Mesendoderm (in vitro differentiated cells): ENCODE data around the gene MCF2L2.

Source experiments
- DNase-seq: peaks from one replicate; pipeline ENCODE4 v3.0.0; 2013
- H2AK5ac ChIP-seq: 2 replicates; pipeline ENCODE4 v1.6.1; 2013; ENCODE audit warnings: low read length, inconsistent platforms
- H2BK120ac ChIP-seq: 2 replicates; pipeline ENCODE4 v1.6.1; 2013; ENCODE audit warnings: low read depth, mild to moderate bottlenecking, low read length, moderate library complexity, mixed read lengths
- H2BK15ac ChIP-seq: replicated peaks from 2 replicates; pipeline ENCODE4 v1.6.1; 2013; ENCODE audit warnings: low read depth, mild to moderate bottlenecking, moderate library complexity
- H2BK5ac ChIP-seq: 2 replicates; pipeline ENCODE4 v1.6.1; 2013; ENCODE audit warnings: low read length, inconsistent platforms
- H3K18ac ChIP-seq: 2 replicates; pipeline ENCODE4 v1.6.1; 2013; ENCODE audit warnings: mild to moderate bottlenecking, low read length, mixed read lengths
- H3K23ac ChIP-seq: one replicate; pipeline ENCODE4 v1.6.1; 2013; ENCODE audit warnings: low read length
- H3K27ac ChIP-seq: 2 replicates; pipeline ENCODE4 v1.5.1; 2013; ENCODE audit warnings: low read depth, mild to moderate bottlenecking, inconsistent platforms, low read length, moderate library complexity
- H3K27me3 ChIP-seq: 2 replicates; pipeline ENCODE4 v1.6.1; 2013; ENCODE audit warnings: low read length, control low read depth, mild to moderate bottlenecking, inconsistent platforms; ENCODE audit not compliant: insufficient read depth, poor library complexity
- H3K36me3 ChIP-seq: 2 replicates; pipeline ENCODE4 v1.6.1; 2013; ENCODE audit warnings: low read length, inconsistent platforms; ENCODE audit not compliant: control insufficient read depth, insufficient read depth
- H3K4ac ChIP-seq: one replicate; pipeline ENCODE4 v1.6.1; 2013; ENCODE audit warnings: low read depth, mild to moderate bottlenecking, low read length, moderate library complexity
- H3K4me1 ChIP-seq: 2 replicates; pipeline ENCODE4 v1.6.1; 2013; ENCODE audit warnings: low read depth, low read length, inconsistent platforms; ENCODE audit not compliant: control insufficient read depth
- H3K4me2 ChIP-seq: 2 replicates; pipeline ENCODE4 v1.6.1; 2013; ENCODE audit warnings: low read length
- H3K4me3 ChIP-seq: 2 replicates; pipeline ENCODE4 v1.5.1; 2013; ENCODE audit warnings: mild to moderate bottlenecking, low read length
- H3K56ac ChIP-seq: one replicate; pipeline ENCODE4 v1.6.1; 2013; ENCODE audit warnings: low read length
- H3K79me1 ChIP-seq: 2 replicates; pipeline ENCODE4 v1.6.1; 2013; ENCODE audit warnings: low read length, inconsistent platforms
- H3K79me2 ChIP-seq: 2 replicates; pipeline ENCODE4 v1.6.1; 2013; ENCODE audit warnings: mild to moderate bottlenecking, low read length; ENCODE audit not compliant: control insufficient read depth, insufficient read depth
- H3K9ac ChIP-seq: 2 replicates; pipeline ENCODE4 v1.6.1; 2013; ENCODE audit warnings: low read length, inconsistent platforms
- H4K5ac ChIP-seq: one replicate; pipeline ENCODE4 v1.6.1; 2013; ENCODE audit warnings: low read length
- H4K8ac ChIP-seq: one replicate; pipeline ENCODE4 v1.6.1; 2013; ENCODE audit warnings: low read depth, mild to moderate bottlenecking, control low read depth, low read length, moderate library complexity
- WGBS: extraction: QIAGEN DNeasy Blood & Tissue Kit; methylation state at CpG from one replicate; pipeline ENCODE4 v1.1.7; 2013; ENCODE audit warnings: low lambda C conversion rate, missing lambda C conversion rate; ENCODE audit not compliant: insufficient coverage; ENCODE audit errors: extremely low coverage; 5-methylcytosine and 5-hydroxymethylcytosine counted together

MCF2L2 gene

DNA sequence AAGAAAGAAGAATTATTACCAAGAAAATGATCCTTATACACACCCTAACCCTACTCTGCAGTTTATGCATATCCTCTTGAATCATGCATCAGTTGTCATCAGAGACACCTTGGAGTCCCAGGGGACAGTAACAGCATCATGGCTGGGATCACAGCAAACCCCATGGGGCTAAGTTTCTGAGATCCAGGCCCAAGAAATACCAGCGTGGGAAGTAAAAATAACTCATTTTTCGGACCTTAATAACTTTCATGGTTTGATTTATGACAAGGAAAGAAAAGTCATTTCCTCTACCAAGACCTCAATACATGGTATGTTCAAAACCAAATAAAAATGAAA is 214.2 kb downstream of the MCF2L2 start:
- WGBS, result no CpG with 5 or more reads among the region's 2 CpGs
- H3K4ac ChIP-seq, result no peak overlapping the region
- no peak overlapping the region for H3K4me3 ChIP-seq
- no peak overlapping the region for H3K9ac ChIP-seq
- H3K36me3 ChIP-seq, result no peaks in the 10 kb centered on the region
- H3K27ac ChIP-seq, result no peak overlapping the region
- H3K4me2 ChIP-seq, result no peak overlapping the region
- H3K4me1 ChIP-seq, result no peaks in the 10 kb centered on the region
- no peak overlapping the region for H2AK5ac ChIP-seq
- no peaks in the 10 kb centered on the region for H3K79me1 ChIP-seq
- no peak overlapping the region for H2BK15ac ChIP-seq
- no peak overlapping the region for H2BK5ac ChIP-seq
- no peaks in the 10 kb centered on the region for H3K27me3 ChIP-seq
- H3K18ac ChIP-seq, result no peak overlapping the region
- no peak overlapping the region for H2BK120ac ChIP-seq
- no peak for DNase-seq
- no peaks in the 10 kb centered on the region for H3K79me2 ChIP-seq
- no peak overlapping the region for H3K56ac ChIP-seq
- no peak overlapping the region for H3K23ac ChIP-seq
- no peak overlapping the region for H4K8ac ChIP-seq
- H4K5ac ChIP-seq, result no peak overlapping the region

DNA sequence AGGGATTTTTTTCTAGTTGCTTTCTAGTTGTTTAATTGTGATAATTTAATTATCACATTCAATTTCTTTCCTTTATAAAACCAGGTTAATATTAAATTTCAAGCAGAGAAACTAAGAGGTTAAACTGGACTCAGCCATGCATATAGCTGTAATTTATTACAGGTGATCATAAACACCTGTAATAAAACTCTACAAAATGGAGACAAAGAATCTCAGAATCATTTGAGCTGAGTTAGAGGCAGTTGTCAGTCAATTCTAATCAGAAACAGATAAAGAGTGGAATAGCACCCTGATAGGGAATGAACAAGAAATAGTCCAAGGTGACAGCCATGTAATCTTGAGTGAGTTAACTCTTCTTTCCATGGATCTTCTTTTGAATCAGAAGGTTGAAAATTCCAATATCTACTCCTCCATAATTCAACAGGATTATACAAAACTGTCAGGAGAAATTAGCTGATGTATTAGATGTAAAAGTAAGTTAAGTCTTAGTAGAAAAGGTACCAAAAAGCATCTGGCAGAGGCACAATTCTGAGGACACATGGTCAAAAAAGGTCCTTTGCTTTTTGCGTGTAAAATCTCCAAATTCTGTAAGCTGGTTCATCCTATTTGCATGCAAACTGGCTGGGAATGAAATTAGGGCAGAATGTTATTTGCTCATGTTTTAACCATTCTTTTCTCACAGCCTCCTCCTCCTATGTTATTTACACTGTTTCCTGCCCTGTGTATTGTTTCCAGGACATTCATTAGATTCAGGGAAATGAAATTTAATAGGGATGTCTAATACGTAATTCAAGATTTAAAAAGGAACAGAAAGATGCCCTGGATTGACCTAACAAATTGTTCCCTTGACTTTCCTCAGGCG is 214.8 kb downstream of the MCF2L2 start:
- DNase-seq, result peak; percentile 9
- Histone ChIP-seq H3K4me3 (no peak overlapping the region), H3K56ac (no peak overlapping the region), H3K4me2 (no peak overlapping the region), H3K4ac (no peak overlapping the region), H2BK15ac (no peak overlapping the region), H3K27ac (no peak overlapping the region), H3K79me2 (no peaks in the 10 kb centered on the region), H3K4me1 (no peaks in the 10 kb centered on the region), H2BK5ac (no peak overlapping the region), H3K27me3 (no peaks in the 10 kb centered on the region), H3K79me1 (no peaks in the 10 kb centered on the region), H3K36me3 (no peaks in the 10 kb centered on the region), H3K18ac (no peak overlapping the region), H3K9ac (no peak overlapping the region), H4K8ac (no peak overlapping the region), H2AK5ac (no peak overlapping the region), H2BK120ac (no peak overlapping the region), H3K23ac (no peak overlapping the region), H4K5ac (no peak overlapping the region)
- WGBS, result no CpG with 5 or more reads among the region's 3 CpGs

DNA sequence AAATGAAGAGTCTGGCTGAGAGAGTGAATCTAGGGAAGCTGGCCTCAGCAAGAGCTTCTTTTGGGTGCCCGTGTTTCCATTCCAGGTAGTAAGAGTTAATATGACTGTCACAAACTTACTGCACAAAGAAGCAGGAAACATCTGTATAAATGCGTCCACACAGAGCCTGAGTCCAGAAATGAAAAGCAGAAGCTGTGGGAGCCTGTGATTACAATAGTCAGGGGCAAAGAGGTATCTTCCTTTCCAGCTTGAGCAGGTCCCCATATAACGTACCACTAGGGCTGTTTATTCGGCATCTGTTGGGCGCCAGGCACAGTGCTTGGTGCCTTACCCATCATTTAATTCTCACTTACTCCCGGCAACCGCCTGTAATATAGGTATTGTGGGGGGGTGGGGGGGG is 215.9 kb downstream of the MCF2L2 start:
- H2AK5ac ChIP-seq, result no peak overlapping the region
- H2BK120ac ChIP-seq, result no peak overlapping the region
- H3K27me3 ChIP-seq, result no peaks in the 10 kb centered on the region
- H3K27ac ChIP-seq, result no peak overlapping the region
- H3K9ac ChIP-seq, result no peak overlapping the region
- no peak overlapping the region for H3K4ac ChIP-seq
- H3K56ac ChIP-seq, result no peak overlapping the region
- no peaks in the 10 kb centered on the region for H3K36me3 ChIP-seq
- no peak overlapping the region for H4K8ac ChIP-seq
- H3K4me1 ChIP-seq, result no peaks in the 10 kb centered on the region
- H3K4me3 ChIP-seq, result no peak overlapping the region
- DNase-seq, result no peak
- no peaks in the 10 kb centered on the region for H3K79me1 ChIP-seq
- no peak overlapping the region for H2BK15ac ChIP-seq
- no peak overlapping the region for H3K18ac ChIP-seq
- no peak overlapping the region for H3K23ac ChIP-seq
- H3K79me2 ChIP-seq, result no peaks in the 10 kb centered on the region
- no CpG with 5 or more reads among the region's 7 CpGs for WGBS
- H3K4me2 ChIP-seq, result no peak overlapping the region
- no peak overlapping the region for H2BK5ac ChIP-seq
- no peak overlapping the region for H4K5ac ChIP-seq

DNA sequence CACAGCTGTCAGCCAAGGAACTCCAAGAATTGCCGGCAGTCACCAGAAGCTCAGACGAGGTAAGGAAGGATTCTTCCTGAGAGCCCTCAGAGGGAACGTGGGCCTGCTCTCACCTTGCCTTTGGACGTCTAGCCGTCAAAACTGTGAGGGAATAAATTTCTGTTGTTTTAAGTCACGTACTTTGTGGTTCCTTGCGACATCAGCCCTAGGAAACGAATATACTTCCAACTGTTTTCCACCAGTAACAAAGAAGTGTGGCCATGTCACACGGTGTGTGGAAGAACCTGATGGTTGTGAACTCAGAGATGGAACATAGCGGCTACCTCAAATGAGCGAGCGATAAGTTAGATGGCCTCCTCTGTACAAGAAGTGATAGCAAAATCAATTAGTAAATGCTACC is 216.3 kb downstream of the MCF2L2 start:
- H3K56ac ChIP-seq, result no peak overlapping the region
- H3K27ac ChIP-seq, result no peak overlapping the region
- no peak overlapping the region for H3K9ac ChIP-seq
- no peak overlapping the region for H3K18ac ChIP-seq
- no peaks in the 10 kb centered on the region for H3K4me1 ChIP-seq
- H3K79me2 ChIP-seq, result no peaks in the 10 kb centered on the region
- DNase-seq, result no peak
- no peak overlapping the region for H2BK120ac ChIP-seq
- H4K5ac ChIP-seq, result no peak overlapping the region
- H2BK15ac ChIP-seq, result no peak overlapping the region
- H4K8ac ChIP-seq, result no peak overlapping the region
- no peak overlapping the region for H2AK5ac ChIP-seq
- H3K79me1 ChIP-seq, result no peaks in the 10 kb centered on the region
- H3K27me3 ChIP-seq, result no peaks in the 10 kb centered on the region
- no peak overlapping the region for H3K4me2 ChIP-seq
- H3K23ac ChIP-seq, result no peak overlapping the region
- H2BK5ac ChIP-seq, result no peak overlapping the region
- no peak overlapping the region for H3K4ac ChIP-seq
- no CpG with 5 or more reads among the region's 12 CpGs for WGBS
- no peaks in the 10 kb centered on the region for H3K36me3 ChIP-seq
- no peak overlapping the region for H3K4me3 ChIP-seq

DNA sequence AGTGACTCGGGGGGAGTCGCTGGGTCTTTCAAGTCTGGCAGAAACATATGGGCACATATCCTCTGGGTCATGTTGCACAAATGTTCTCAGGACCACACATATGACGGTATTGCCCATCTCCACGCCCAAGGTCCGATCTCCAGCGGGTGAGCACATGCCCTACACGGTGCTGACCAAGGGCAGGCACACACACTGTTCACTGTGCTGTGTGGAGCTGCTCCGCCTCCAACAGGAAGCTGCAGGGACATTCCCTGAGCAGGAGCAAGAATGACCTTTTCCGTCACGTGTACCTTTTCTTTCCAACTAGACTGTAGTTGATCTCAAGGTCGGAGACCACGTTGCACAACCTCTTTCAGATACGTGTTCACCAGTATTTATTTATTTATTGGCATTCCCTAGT is 217.1 kb downstream of the MCF2L2 start:
- Histone ChIP-seq H3K27ac (no peak overlapping the region), H3K56ac (peak overlapping the region; percentile 32), H2AK5ac (no peak overlapping the region), H3K4ac (no peak overlapping the region), H3K36me3 (no peaks in the 10 kb centered on the region), H3K9ac (no peak overlapping the region), H3K23ac (no peak overlapping the region), H3K79me1 (no peaks in the 10 kb centered on the region), H3K18ac (no peak overlapping the region), H3K4me1 (no peaks in the 10 kb centered on the region), H3K4me2 (no peak overlapping the region), H2BK5ac (no peak overlapping the region), H3K4me3 (no peak overlapping the region), H4K5ac (no peak overlapping the region), H2BK120ac (no peak overlapping the region), H3K79me2 (no peaks in the 10 kb centered on the region), H4K8ac (no peak overlapping the region), H3K27me3 (no peaks in the 10 kb centered on the region), H2BK15ac (no peak overlapping the region)
- DNase-seq, result no peak
- no CpG with 5 or more reads among the region's 13 CpGs for WGBS

DNA sequence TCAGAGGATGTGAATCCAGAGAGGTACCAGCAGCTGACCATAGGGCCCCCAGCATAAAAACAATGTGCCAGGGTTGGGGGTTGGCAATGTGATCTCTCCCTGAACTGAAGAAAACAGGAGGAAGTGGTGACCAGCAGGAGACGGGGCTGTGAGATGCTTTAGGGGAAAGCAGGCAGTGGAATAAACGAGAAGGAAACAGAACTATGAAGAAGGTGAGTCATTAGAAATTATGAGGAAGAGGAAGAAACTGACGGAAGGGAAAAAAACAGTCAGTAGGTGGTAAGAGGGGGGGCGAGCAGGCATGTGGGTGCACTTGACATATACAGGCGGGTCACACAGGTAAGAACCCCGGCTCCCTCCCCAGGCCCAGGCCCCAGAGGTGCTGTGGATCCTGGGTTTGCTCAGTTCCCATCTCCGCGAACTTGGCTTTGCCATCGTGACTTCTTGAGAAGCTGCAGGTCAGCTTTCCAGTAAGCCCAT is 217.5 kb downstream of the MCF2L2 start:
- Histone ChIP-seq H3K4me1 (no peaks in the 10 kb centered on the region), H2AK5ac (no peak overlapping the region)
- no CpG with 5 or more reads among the region's 9 CpGs for WGBS

More for the DNA sequence above, 217.5 kb downstream of the MCF2L2 start:
- Histone ChIP-seq H3K27me3 (no peaks in the 10 kb centered on the region), H3K9ac (no peak overlapping the region), H3K4ac (no peak overlapping the region), H2BK120ac (no peak overlapping the region), H3K79me1 (no peaks in the 10 kb centered on the region), H3K23ac (no peak overlapping the region), H3K27ac (no peak overlapping the region), H3K18ac (no peak overlapping the region), H2BK5ac (no peak overlapping the region), H3K4me3 (no peak overlapping the region), H4K5ac (no peak overlapping the region), H3K4me2 (no peak overlapping the region), H3K56ac (no peak overlapping the region), H4K8ac (no peak overlapping the region), H2BK15ac (no peak overlapping the region), H3K36me3 (no peaks in the 10 kb centered on the region), H3K79me2 (no peaks in the 10 kb centered on the region)
- DNase-seq, result no peak
